GM23248 (cell line): ENCODE data around the gene HOXD13. TPM values are rescaled to one million over a fixed set of nuclear protein-coding genes. Genes with fewer than 3 reads are reported as not detected.

Source experiments
- DNase-seq: peaks from one replicate; pipeline ENCODE4 v3.0.0-alpha.2; 2015
- H2AFZ ChIP-seq: fragments of 200-600 bp; sonication (generic); 2 replicates; pipeline ENCODE4 v1.6.1; 2016; ENCODE audit warnings: antibody characterized with exemption
- H3F3A ChIP-seq: fragments of 200-600 bp; sonication (generic); 2 replicates; pipeline ENCODE4 v1.6.1; 2016; ENCODE audit warnings: mild to moderate bottlenecking, antibody characterized with exemption, mixed run types; ENCODE audit not compliant: insufficient read depth
- H3K27ac ChIP-seq: fragments of 200-600 bp; sonication (generic); 2 replicates; pipeline ENCODE4 v1.5.1; 2016; ENCODE audit warnings: mild to moderate bottlenecking
- H3K27me3 ChIP-seq: fragments of 200-600 bp; sonication (generic); replicated peaks from 2 replicates; pipeline ENCODE4 v1.6.1; 2016; ENCODE audit warnings: mild to moderate bottlenecking; ENCODE audit not compliant: insufficient read depth
- H3K36me3 ChIP-seq: fragments of 200-600 bp; sonication (generic); 2 replicates; pipeline ENCODE4 v1.6.1; 2016; ENCODE audit warnings: low read depth, mild to moderate bottlenecking
- H3K4me1 ChIP-seq: fragments of 200-600 bp; sonication (generic); 2 replicates; pipeline ENCODE4 v1.6.1; 2016; ENCODE audit warnings: mild to moderate bottlenecking; ENCODE audit not compliant: insufficient read depth
- H3K4me2 ChIP-seq: fragments of 200-600 bp; sonication (generic); one replicate; pipeline ENCODE4 v1.6.1; 2016; ENCODE audit warnings: mild to moderate bottlenecking; ENCODE audit not compliant: unreplicated experiment
- H3K4me3 ChIP-seq: fragments of 200-600 bp; sonication (generic); 2 replicates; pipeline ENCODE4 v1.5.1; 2016; ENCODE audit warnings: mild to moderate bottlenecking
- H3K79me2 ChIP-seq: fragments of 200-600 bp; sonication (generic); 2 replicates; pipeline ENCODE4 v1.6.1; 2016; ENCODE audit warnings: mild to moderate bottlenecking; ENCODE audit not compliant: insufficient read depth
- H3K9ac ChIP-seq: fragments of 200-600 bp; sonication (generic); 2 replicates; pipeline ENCODE4 v1.6.1; 2016; ENCODE audit warnings: mild to moderate bottlenecking
- H3K9me2 ChIP-seq: fragments of 200-600 bp; sonication (generic); 2 replicates; pipeline ENCODE4 v1.6.1; 2016; ENCODE audit warnings: mixed run types, mild to moderate bottlenecking, moderate library complexity; ENCODE audit not compliant: insufficient read depth
- H3K9me3 ChIP-seq: fragments of 200-600 bp; sonication (generic); one replicate; pipeline ENCODE4 v1.6.1; 2017; ENCODE audit warnings: low read depth
- H4K20me1 ChIP-seq: fragments of 200-600 bp; sonication (generic); 2 replicates; pipeline ENCODE4 v1.6.0; 2016; ENCODE audit not compliant: insufficient read depth
- EZH2 ChIP-seq: fragments of 200-600 bp; sonication (generic); IDR thresholded peaks from 2 replicates; pipeline ENCODE4 v1.6.1; 2018; ENCODE audit warnings: antibody characterized with exemption, mild to moderate bottlenecking; ENCODE audit not compliant: insufficient read depth, poor library complexity, severe bottlenecking
- EZH2phosphoT487 ChIP-seq: fragments of 200-600 bp; sonication (generic); IDR thresholded peaks from 2 replicates; pipeline ENCODE4 v1.6.1; 2018; ENCODE audit warnings: antibody characterized with exemption, moderate library complexity, mild to moderate bottlenecking, low read depth; ENCODE audit not compliant: insufficient read depth
- WGBS, 2 experiments: methylation state at CpG; one replicate each; pipeline ENCODE4 v1.1.6; 2015 to 2017; ENCODE audit warnings: low lambda C conversion rate in 2 of 2, low coverage in 1 of 2; ENCODE audit errors: missing lambda C conversion rate in 2 of 2; 5-methylcytosine and 5-hydroxymethylcytosine counted together
- in situ Hi-C: fragments of 300-500 bp; cut with MboI; formaldehyde crosslinking; loops from 2 replicates; pipeline ENCODE4 v1.15.0; 2020
- polyA plus RNA-seq: library from polyadenylated mRNA; unstranded; fragments of >200 nt; fragmentation: Nextera tagmentation; extraction: Ambion mirVana; gene quantifications from 2 replicates; pipeline ENCODE4 v1.2.1, GENCODE V29; 2016
- total RNA-seq: library from RNA; depleted of rRNA; stranded (reverse); fragments of >200 nt; shearing (Covaris generic); gene quantifications from 2 replicates; pipeline ENCODE4 v1.2.3, GENCODE V29; 2014

HOXD13 gene
- total and polyA plus RNA-seq, 2 experiments from 2014 or later: 2.4 to 3.8 TPM

DNA sequence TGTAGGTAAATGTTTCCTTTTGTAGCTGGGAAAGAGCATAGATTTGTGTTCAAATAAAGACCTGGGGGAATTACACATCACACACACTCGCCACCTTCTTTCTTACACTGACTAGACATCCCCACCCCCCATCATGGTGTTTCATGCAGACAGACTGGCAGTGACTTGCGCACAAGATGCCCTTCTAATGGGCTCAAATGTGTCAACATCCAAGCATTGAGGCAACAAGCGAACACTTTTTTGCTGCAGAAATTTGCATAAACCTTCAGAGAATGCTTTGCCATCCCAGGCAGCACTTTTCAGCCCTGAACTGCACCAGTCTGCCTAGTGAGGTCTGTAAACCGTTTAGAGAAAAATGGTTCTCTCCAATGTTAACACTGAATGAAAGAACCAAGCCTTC is 41.5 kb downstream of the HOXD13 start:
- peaks cover 91% of the 10 kb centered on the region for H3K79me2 ChIP-seq
- WGBS, 2 experiments: 88 to 89% methylated on average over 4 of the region's 4 CpGs
- no peak overlapping the region for H3K4me3 ChIP-seq
- H3K9ac ChIP-seq: 0 out of 2 replicates have a peak overlapping the region, but pooled peaks have one; percentile 97
- no peaks in the 10 kb centered on the region for H3K9me3 ChIP-seq
- H3K9me2 ChIP-seq: no peaks in the 10 kb centered on the region
- H3K4me2 ChIP-seq: no peak overlapping the region
- H3K27ac ChIP-seq: peak overlapping the region; percentile 97
- no peaks in the 10 kb centered on the region for H3K27me3 ChIP-seq
- peaks cover 32% of the 10 kb centered on the region for H3K4me1 ChIP-seq
- H3F3A ChIP-seq: peaks cover 64% of the 10 kb centered on the region
- H3K36me3 ChIP-seq: no peaks in the 10 kb centered on the region
- no peak for DNase-seq
- no peak for TF ChIP-seq EZH2
- TF ChIP-seq EZH2phosphoT487: no peak
- H2AFZ ChIP-seq: no peak overlapping the region
- no peaks in the 10 kb centered on the region for H4K20me1 ChIP-seq
- in situ Hi-C loops: no loop called here

DNA sequence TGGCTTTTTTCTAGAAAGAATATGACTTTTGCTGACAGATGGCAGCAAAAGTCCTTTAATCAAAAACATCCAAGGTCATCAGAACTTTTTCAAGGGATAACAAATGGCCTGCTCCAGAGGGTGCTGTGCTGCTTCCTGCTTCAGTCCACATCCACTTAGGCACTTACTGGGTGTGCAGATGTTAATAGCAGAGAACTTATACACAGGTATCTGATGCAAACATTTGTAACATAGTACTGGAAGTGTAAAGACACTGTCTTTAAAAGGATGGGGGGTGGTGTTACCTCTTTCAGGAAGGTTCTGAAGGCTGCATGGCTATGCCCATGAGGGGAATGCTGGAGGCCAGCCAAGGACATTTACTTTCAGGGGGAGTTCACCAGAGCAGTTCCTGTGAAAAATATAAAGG is 42.5 kb downstream of the HOXD13 start:
- DNase-seq: peak; percentile 54
- Histone ChIP-seq H3K9me3 (no peaks in the 10 kb centered on the region), H3K27ac (peak overlapping the region; percentile 96)

DNA sequence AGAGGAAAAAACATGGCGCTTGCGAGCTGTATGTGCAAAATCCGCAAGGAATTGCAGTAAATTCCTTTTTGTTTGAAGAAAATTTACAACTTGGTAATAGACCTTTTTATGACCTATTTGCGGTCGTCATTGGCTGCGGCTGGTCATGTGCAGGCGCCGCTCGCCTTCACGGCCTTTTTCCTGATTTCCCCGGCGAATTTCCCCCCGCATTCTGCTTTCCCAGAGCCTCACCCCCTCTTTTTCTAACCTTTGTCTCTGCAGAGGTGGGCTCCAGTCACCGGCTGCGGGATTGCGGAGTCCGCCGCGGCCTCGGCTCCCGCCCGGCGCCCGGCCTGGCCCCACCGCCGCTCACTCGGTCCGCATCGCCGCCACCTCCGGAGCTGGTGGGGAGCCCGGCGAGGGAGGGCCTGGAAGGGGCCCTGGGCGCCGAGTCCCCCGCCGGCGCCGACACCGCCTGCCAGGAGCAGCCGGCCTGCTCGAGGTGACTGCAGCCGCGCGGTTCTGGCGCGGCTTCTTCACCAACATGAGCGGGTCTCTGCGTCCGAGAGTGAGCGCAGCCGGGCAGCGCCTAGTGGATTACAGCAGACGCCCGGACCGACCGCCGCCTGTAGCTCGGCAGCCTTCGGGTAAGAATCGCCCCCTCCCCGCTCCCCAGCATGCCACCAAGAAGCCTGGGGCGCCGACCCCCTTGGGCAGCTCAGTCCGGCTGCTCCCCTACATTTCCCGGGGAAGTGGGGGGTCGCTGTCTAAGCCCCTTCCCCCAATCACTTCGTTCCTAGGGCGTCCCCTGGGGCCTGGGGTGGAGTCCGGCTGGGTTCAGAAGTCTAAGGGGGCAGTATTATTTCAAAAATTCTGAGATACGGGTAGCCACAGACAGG is 44.1 kb downstream of the HOXD13 start:
- peaks cover 58% of the 10 kb centered on the region for H3F3A ChIP-seq
- H3K36me3 ChIP-seq: no peaks in the 10 kb centered on the region
- WGBS, 2 experiments: 1 to 2% methylated on average over 55 to 64 of the region's 71 CpGs
- no peaks in the 10 kb centered on the region for H3K9me3 ChIP-seq
- H3K79me2 ChIP-seq: peaks cover 98% of the 10 kb centered on the region
- no peak for TF ChIP-seq EZH2phosphoT487
- no peak for TF ChIP-seq EZH2
- H2AFZ ChIP-seq: peak overlapping the region; percentile 64
- H4K20me1 ChIP-seq: no peaks in the 10 kb centered on the region
- in situ Hi-C loops: no loop called here
- peak overlapping the region; percentile 85 for H3K4me3 ChIP-seq
- DNase-seq: peak; percentile 84
- no peaks in the 10 kb centered on the region for H3K27me3 ChIP-seq
- H3K4me1 ChIP-seq: peaks cover 46% of the 10 kb centered on the region
- no peaks in the 10 kb centered on the region for H3K9me2 ChIP-seq
- H3K27ac ChIP-seq: peak overlapping the region; percentile 96
- H3K4me2 ChIP-seq: peak overlapping the region; percentile 93
- peak overlapping the region; percentile 97 for H3K9ac ChIP-seq

More for the DNA sequence above, 42.5 kb downstream of the HOXD13 start:
- Histone ChIP-seq H2AFZ (0 out of 2 replicates have a peak overlapping the region, but pooled peaks have one; percentile 64), H3K79me2 (peaks cover 96% of the 10 kb centered on the region), H3K36me3 (no peaks in the 10 kb centered on the region), H3K27me3 (no peaks in the 10 kb centered on the region), H3K4me3 (peak overlapping the region; percentile 85), H3F3A (peaks cover 68% of the 10 kb centered on the region), H4K20me1 (no peaks in the 10 kb centered on the region), H3K9ac (peak overlapping the region; percentile 97), H3K9me2 (no peaks in the 10 kb centered on the region), H3K4me1 (peaks cover 36% of the 10 kb centered on the region), H3K4me2 (peak overlapping the region; percentile 93)
- TF ChIP-seq EZH2 (no peak), EZH2phosphoT487 (no peak)
- in situ Hi-C loops: no loop called here

DNA sequence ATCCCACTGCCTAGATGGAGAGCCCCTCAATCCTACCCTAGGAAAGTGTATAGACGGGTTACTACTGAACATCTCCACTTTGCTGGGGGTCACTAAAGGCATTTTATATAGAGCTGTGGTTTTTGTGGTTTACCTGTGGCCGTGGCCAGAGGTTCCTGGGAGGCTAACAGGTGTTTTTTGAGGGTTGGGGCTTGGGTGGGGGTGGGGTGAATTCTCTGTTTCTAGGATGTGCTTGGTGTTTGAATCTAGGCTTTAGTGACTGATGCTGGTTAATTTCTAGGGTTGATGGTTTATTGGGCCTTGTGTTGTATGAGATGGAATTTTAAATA is 44.7 kb downstream of the HOXD13 start:
- no peak for DNase-seq
- 0 to 10% methylated on average over 2 of the region's 2 CpGs for WGBS, 2 experiments
- peak overlapping the region; percentile 93 for H3K4me2 ChIP-seq
- in situ Hi-C loops: no loop called here
- H3K9me2 ChIP-seq: no peaks in the 10 kb centered on the region
- H3K4me3 ChIP-seq: peak overlapping the region; percentile 85
- H3K27me3 ChIP-seq: no peaks in the 10 kb centered on the region
- no peaks in the 10 kb centered on the region for H4K20me1 ChIP-seq
- peaks cover 46% of the 10 kb centered on the region for H3K4me1 ChIP-seq
- peak overlapping the region; percentile 64 for H2AFZ ChIP-seq
- H3K9ac ChIP-seq: peak overlapping the region; percentile 97
- no peaks in the 10 kb centered on the region for H3K36me3 ChIP-seq
- peaks cover 98% of the 10 kb centered on the region for H3K79me2 ChIP-seq
- no peaks in the 10 kb centered on the region for H3K9me3 ChIP-seq
- TF ChIP-seq EZH2 (no peak), EZH2phosphoT487 (no peak)
- H3K27ac ChIP-seq: peak overlapping the region; percentile 96
- H3F3A ChIP-seq: peaks cover 52% of the 10 kb centered on the region
